ENCODE results near the gene C13orf46. TPM values are rescaled to one million over a fixed set of nuclear protein-coding genes. Genes with fewer than 3 reads are reported as not detected.
A peak's percentile ranks its signal among the peaks of the same experiment; 100 is the strongest.
"Not testable (repeated sequence)": the region's sequence is repeated elsewhere in the genome, so short reads cannot be mapped to it uniquely, and the experiment has no call there.

The C13orf46 gene
- total RNA-seq, 1 experiment from 2014 or later, result not detected

DNA sequence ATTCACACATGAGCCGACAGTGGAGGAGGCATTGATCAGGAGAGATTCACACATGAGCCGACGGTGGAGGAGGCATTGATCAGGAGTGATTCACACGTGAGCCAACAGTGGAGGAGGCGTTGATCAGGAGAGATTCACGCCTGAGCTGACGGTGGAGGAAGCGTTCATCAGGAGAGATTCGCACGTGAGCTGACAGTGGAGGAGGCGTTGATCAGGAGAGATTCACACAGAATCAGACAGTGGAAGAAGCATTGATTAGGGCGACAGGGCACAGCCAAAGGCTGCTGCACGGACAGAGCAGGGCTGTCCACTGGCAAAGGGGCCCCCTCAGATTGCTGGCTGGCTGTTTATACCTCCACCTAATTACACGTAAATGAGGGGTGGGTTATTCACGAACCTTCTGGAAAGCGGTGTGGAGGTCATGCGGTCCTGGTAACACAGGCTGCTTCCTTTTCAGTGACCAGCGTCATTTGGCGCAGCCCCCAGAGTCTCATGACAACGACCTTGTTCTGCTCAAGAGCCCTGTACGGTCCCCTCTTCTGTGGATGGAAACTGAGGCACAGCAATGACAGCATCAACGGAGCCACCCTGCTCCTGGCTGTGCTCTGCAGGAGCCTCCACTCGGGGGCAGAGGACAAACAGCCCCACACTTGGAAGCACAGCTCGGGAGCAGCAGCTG is 59.4 kb downstream of the C13orf46 start:
- H3K4me3 ChIP-seq, result no peak overlapping the region
- H3K27me3 ChIP-seq (replicated peaks), result no peaks in the 10 kb centered on the region
- peak in 1 of 2 experiments; percentile 4 for DNase-seq (ENCODE audit: low read depth in 1 of 2, low spot score in 2 of 2)
- peaks cover 10% of the 10 kb centered on the region for H3K4me1 ChIP-seq (replicated peaks)
- H3K9me3 ChIP-seq (replicated peaks), result no peaks in the 10 kb centered on the region
- no peaks in the 10 kb centered on the region for H3K36me3 ChIP-seq
- no peak overlapping the region for H3K27ac ChIP-seq

DNA sequence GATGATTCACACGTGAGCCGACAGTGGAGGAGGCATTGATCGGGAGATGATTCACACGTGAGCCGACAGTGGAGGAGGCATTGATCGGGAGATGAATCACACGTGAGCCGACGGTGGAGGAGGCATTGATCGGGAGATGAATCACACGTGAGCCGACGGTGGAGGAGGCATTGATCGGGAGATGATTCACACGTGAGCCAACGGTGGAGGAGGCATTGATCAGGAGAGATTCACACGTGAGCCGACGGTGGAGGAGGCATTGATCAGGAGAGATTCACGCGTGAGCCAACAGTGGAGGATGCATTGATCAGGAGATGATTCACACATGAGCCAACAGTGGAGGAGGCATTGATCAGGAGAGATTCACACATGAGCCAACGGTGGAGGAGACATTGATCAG is 60.0 kb downstream of the C13orf46 start:
- H3K36me3 ChIP-seq; H3K27me3 ChIP-seq (replicated peaks); H3K4me3 ChIP-seq; H3K9me3 ChIP-seq (replicated peaks); H3K27ac ChIP-seq; DNase-seq (ENCODE audit: low read depth in 1 of 2, low spot score in 2 of 2): not testable (repeated sequence)
- H3K4me1 ChIP-seq (replicated peaks), result peaks cover 17% of the 10 kb centered on the region

DNA sequence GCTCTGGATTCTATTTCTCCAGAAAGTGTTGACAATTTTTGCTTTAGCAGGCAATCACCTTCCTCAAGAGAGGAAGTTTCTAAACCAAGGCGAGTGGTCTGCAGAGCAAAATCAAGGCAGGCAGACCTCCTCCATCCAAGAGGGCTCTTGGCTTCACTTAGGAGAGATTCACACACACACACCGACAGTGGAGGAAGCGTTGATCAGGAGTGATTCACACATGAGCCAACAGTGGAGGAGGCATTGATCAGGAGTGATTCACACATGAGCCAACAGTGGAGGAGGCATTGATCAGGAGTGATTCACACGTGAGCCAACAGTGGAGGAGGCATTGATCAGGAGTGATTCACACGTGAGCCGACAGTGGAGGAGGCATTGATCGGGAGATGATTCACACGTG is 60.5 kb downstream of the C13orf46 start:
- not testable (repeated sequence) for H3K27ac ChIP-seq; H3K9me3 ChIP-seq (replicated peaks)
- peak in 1 of 2 experiments; percentile 31 for DNase-seq (ENCODE audit: low read depth in 1 of 2, low spot score in 2 of 2)

DNA sequence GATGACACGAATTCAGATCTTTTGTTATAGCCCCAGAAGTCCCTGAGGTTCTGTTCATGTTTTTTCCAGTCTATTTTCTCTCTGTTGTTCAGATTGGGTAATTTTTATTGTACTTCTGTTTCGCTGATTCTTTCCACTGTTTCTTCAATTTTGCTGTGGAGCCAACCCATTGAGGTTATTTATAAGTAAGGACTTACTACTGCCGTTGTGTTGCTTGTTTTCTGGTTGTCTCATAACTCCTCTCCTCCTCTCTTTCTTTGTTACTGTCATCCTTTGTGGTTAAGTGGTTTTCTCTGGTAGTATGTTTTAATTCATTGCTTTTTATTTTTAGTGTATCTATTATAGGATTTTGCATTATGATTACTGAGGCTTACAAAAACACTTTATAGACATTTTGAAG is 61.3 kb downstream of the C13orf46 start:
- DNase-seq (ENCODE audit: low read depth in 1 of 2, low spot score in 2 of 2), result peak in 1 of 2 experiments; percentile 54
- no peak overlapping the region for H3K27ac ChIP-seq
- peaks cover 29% of the 10 kb centered on the region for H3K4me1 ChIP-seq (replicated peaks)
- H3K9me3 ChIP-seq (replicated peaks), result no peaks in the 10 kb centered on the region
- H3K27me3 ChIP-seq (replicated peaks), result no peaks in the 10 kb centered on the region
- H3K4me3 ChIP-seq, result no peak overlapping the region
- H3K36me3 ChIP-seq, result no peaks in the 10 kb centered on the region

More for the DNA sequence above, 60.5 kb downstream of the C13orf46 start:
- not testable (repeated sequence) for H3K27me3 ChIP-seq (replicated peaks); H3K36me3 ChIP-seq; H3K4me3 ChIP-seq
- peaks cover 21% of the 10 kb centered on the region for H3K4me1 ChIP-seq (replicated peaks)

DNA sequence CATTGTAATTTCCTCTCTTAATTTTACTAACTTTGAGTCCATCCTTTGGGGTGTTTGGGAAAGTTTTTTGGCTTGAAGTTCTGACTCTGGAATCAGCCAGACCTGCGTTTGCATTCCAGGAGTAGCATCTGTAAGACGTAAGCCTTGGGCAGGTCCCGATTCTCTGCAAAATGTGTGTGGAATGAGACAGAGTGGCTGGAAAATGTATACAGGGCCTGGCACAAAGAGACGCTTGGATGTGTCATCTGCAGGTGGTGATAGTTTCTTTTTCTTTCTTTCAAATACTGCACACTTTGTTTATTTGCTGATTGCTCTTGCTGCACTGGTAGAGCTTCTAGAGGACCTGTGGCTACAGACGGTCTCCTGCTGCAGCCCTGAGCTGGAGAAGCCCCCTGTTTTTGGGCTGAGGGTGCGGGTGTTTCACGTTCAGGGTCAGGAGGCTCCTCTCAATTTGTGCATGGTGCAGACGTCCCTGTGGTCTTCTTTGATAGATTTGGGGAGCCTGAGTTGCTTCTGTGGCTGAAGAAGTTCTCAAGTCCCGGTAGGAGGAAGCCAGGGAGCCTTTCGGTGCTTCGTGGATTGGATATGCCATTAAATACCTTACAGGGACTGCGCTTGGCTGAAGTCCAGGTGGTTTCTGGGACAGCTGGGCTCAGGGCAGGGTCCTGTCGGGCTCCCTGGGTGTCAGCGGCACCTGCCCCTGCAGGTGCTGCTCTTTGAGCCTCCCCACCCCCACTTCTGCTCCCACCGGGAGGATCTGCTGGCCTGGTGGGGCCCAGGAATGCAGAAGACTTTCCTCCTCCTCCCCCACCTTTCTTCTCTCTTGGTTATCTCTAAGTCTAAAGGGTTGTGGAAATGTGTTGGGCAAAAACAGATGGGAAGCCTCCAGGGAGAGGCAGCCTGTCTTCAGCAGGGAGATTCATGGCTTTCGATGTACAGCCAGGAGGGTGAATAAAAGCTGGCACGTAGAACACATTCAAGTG is 66.0 kb downstream of the C13orf46 start:
- Histone ChIP-seq H3K36me3 (no peaks in the 10 kb centered on the region), H3K4me3 (peak overlapping the region; percentile 25), H3K27ac (peak overlapping the region; percentile 91), H3K27me3 (replicated peaks) (no peaks in the 10 kb centered on the region), H3K9me3 (replicated peaks) (no peaks in the 10 kb centered on the region), H3K4me1 (replicated peaks) (peaks cover 51% of the 10 kb centered on the region)
- DNase-seq (ENCODE audit: low read depth in 1 of 2, low spot score in 2 of 2), result peak; percentile 97

DNA sequence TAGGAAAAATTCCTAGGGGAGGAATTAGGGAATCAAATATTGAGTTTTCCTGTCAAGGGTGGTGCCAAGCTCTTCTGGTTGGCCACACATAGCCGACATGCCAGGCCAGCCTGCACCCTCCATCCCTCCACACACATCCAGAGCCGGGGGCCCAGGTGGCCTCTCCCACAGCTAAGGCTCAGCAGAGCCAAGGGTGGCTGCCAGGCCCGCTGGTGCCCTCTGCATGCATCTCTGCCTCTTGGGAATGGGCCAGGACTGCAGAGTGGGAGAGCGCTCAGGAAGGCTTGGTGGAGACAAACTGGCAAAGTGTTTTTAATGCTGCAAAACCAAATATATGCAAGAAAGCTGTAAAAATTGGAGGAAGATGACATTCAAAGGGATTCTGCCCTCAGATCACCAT is 67.3 kb downstream of the C13orf46 start:
- peak; percentile 39 to 69 for DNase-seq (ENCODE audit: low read depth in 1 of 2, low spot score in 2 of 2)
- peaks cover 58% of the 10 kb centered on the region for H3K4me1 ChIP-seq (replicated peaks)
- peak overlapping the region; percentile 91 for H3K27ac ChIP-seq
- no peaks in the 10 kb centered on the region for H3K36me3 ChIP-seq
- no peaks in the 10 kb centered on the region for H3K27me3 ChIP-seq (replicated peaks)
- no peaks in the 10 kb centered on the region for H3K9me3 ChIP-seq (replicated peaks)
- no peak overlapping the region for H3K4me3 ChIP-seq

DNA sequence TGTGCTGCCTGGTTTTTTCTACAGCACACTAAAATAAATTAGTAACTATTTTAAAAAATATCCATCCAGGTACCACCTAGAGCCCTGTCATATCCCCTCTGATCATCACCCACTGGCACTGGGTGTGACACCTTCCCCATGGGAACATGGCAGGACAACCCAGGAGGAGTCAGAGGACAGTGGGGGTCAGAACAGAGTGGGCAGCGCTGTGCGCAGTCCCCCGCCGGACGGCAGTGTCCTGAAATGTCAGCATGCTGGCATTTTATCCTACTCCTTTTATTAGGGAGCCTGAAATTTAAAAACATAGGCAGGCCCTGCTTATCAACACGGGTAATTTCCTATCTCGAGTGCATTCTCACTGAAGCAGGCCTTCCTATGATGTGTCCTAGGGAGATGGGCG is 67.9 kb downstream of the C13orf46 start:
- Histone ChIP-seq H3K4me1 (replicated peaks) (peaks cover 58% of the 10 kb centered on the region), H3K4me3 (no peak overlapping the region), H3K9me3 (replicated peaks) (no peaks in the 10 kb centered on the region), H3K27me3 (replicated peaks) (no peaks in the 10 kb centered on the region), H3K36me3 (no peaks in the 10 kb centered on the region), H3K27ac (peak overlapping the region; percentile 91)
- peak in 1 of 2 experiments; percentile 45 for DNase-seq (ENCODE audit: low read depth in 1 of 2, low spot score in 2 of 2)

DNA sequence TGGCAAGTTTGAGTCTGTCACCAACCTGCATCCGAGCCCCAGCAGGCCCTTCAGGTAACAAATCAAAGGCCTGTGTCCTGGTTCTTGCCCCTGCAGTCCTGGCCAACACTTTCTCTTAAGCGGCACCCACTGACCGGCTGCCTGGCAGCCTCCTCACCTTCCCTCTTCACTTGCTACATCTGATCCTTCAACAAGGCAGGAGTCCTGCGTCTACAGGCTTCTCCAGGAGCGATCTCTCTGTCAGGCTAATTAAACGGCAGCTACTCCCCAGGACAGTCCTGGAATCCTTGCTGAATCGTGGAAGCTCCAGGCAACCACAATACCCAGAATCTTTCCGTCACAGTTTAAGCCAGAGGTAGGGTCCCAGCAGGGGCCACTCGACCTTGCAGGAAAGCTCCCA is 68.9 kb downstream of the C13orf46 start:
- H3K4me3 ChIP-seq, result no peak overlapping the region
- no peak overlapping the region for H3K27ac ChIP-seq
- no peaks in the 10 kb centered on the region for H3K36me3 ChIP-seq
- no peaks in the 10 kb centered on the region for H3K9me3 ChIP-seq (replicated peaks)
- peak in 1 of 2 experiments; percentile 17 for DNase-seq (ENCODE audit: low read depth in 1 of 2, low spot score in 2 of 2)
- no peaks in the 10 kb centered on the region for H3K27me3 ChIP-seq (replicated peaks)
- H3K4me1 ChIP-seq (replicated peaks), result peaks cover 58% of the 10 kb centered on the region

DNA sequence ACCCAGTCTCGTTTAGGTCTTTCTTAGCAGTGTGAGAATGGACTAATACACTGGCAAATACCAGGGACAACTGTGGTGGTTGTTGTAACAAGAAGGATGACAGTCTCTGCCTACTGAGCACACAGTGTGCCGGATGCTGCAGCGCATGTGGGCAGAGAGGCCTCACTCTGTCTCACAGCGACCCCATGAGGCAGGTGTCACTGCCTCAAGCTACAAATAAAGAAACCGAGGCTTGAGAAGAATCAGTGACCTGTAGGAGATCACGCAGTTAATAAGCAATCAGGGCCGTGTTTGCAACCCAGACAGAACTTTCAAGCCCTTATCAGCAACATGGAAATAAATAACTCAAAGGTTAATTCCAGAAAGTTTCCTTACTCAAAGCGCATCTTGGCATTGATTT is 69.5 kb downstream of the C13orf46 start:
- peaks cover 56% of the 10 kb centered on the region for H3K4me1 ChIP-seq (replicated peaks)
- no peaks in the 10 kb centered on the region for H3K27me3 ChIP-seq (replicated peaks)
- peak overlapping the region; percentile 88 for H3K27ac ChIP-seq
- DNase-seq (ENCODE audit: low read depth in 1 of 2, low spot score in 2 of 2), result peak; percentile 42 to 58
- H3K4me3 ChIP-seq, result no peak overlapping the region
- H3K36me3 ChIP-seq, result no peaks in the 10 kb centered on the region
- no peaks in the 10 kb centered on the region for H3K9me3 ChIP-seq (replicated peaks)

DNA sequence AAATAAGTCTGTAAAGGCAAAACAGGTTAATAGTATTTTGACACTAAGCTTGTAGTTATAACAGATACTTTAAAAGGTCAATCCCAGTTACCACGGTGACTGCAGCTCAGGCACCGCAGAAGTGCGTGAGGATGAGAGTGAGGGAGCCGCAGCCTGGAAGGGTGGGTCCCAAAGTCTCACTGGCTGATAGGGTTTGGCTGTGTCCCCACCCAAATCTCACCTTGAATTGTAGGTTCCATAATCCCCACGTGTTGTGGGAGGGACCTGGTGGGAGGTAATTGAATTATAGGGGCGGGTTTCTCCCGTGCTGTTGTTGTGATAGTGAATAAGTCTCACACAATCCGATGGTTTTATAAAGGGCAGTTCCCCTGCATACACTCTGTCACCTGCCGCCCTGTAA is 70.0 kb downstream of the C13orf46 start:
- H3K27me3 ChIP-seq (replicated peaks), result no peaks in the 10 kb centered on the region
- H3K9me3 ChIP-seq (replicated peaks), result no peaks in the 10 kb centered on the region
- H3K4me3 ChIP-seq, result no peak overlapping the region
- peak overlapping the region; percentile 88 for H3K27ac ChIP-seq
- H3K36me3 ChIP-seq, result no peaks in the 10 kb centered on the region
- peak in 1 of 2 experiments; percentile 47 for DNase-seq (ENCODE audit: low read depth in 1 of 2, low spot score in 2 of 2)
- H3K4me1 ChIP-seq (replicated peaks), result peaks cover 51% of the 10 kb centered on the region

Other genes starting within 250 kb of the C13orf46 start
- gene TMEM255B, start 214.8 kb downstream of the C13orf46 start, total RNA-seq (2014; rRNA removed; shearing (Covaris generic)), result 1.8 and 2.7 TPM in 2 replicates
- 41.7 and 45.3 TPM in 2 replicates for gene GAS6, start 110.0 kb downstream of the C13orf46 start, total RNA-seq (2014; rRNA removed; shearing (Covaris generic))
- gene RASA3, start 158.5 kb upstream of the C13orf46 start, total RNA-seq (2014; rRNA removed; shearing (Covaris generic)), result 17.2 and 19.8 TPM in 2 replicates
- gene CFAP97D2, start 205.2 kb upstream of the C13orf46 start, total RNA-seq (2014; rRNA removed; shearing (Covaris generic)), result 0.08 TPM in 1 of 2 replicates, not detected in the other